ENCODE measurements around the gene TAF9B.

- TF ChIP-seq CTCF (IDR thresholded peaks at IDR 0.05; ENCODE audit: low read depth, low read length, poor library complexity, severe bottlenecking): no peak
- TF ChIP-seq EZH2phosphoT487 (IDR thresholded peaks at IDR 0.05; ENCODE audit: borderline replicate concordance, low read length): no peak
Observed at GRCh38 chrX:78116766-78117165, 22.7 kb downstream of the TAF9B start.
